Measurements from ENCODE around the gene RBM4B. TPM values are rescaled to one million over a fixed set of nuclear protein-coding genes. Genes with fewer than 3 reads are reported as not detected.

The RBM4B gene
- total RNA-seq, 2 donors from 2014 or later: 14.1 to 16.5 TPM

DNA sequence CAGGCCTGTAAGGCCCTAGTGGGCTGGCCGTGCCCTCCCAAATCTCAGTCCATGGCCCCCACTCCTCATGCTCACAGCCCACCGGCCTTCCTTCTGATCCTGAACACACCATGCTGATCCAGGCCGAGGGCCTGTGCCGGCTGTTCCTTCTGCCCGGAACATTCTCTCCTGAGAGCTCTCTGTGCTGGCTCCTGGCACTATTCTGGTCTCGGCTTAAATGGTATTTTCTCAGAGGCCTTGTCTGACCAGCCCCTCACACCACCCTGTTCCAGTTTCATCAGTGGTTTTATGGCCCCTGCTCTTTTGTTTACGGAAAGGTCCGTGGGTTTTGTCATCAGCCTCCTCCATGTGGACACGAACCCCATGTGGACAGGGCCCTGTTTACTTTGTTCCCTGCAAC is 29.3 kb upstream of the RBM4B start:
- Histone ChIP-seq H3K9ac (ENCODE audit: low read depth in 2 of 2, low read length in 2 of 2) (no peak overlapping the region), H3K4me3 (no peak overlapping the region), H3K4me1 (no peaks in the 10 kb centered on the region), H3K9me3 (no peaks in the 10 kb centered on the region), H3K36me3 (no peaks in the 10 kb centered on the region), H3K27me3 (no peaks in the 10 kb centered on the region), H3K27ac (no peak overlapping the region)
- intact Hi-C loops (cut with DNase I): no loop called here
- TF ChIP-seq, protein P1, sequence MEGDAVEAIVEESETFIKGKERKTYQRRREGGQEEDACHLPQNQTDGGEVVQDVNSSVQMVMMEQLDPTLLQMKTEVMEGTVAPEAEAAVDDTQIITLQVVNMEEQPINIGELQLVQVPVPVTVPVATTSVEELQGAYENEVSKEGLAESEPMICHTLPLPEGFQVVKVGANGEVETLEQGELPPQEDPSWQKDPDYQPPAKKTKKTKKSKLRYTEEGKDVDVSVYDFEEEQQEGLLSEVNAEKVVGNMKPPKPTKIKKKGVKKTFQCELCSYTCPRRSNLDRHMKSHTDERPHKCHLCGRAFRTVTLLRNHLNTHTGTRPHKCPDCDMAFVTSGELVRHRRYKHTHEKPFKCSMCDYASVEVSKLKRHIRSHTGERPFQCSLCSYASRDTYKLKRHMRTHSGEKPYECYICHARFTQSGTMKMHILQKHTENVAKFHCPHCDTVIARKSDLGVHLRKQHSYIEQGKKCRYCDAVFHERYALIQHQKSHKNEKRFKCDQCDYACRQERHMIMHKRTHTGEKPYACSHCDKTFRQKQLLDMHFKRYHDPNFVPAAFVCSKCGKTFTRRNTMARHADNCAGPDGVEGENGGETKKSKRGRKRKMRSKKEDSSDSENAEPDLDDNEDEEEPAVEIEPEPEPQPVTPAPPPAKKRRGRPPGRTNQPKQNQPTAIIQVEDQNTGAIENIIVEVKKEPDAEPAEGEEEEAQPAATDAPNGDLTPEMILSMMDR (IDR thresholded peaks at IDR 0.05): no peak
- DNase-seq: no peak

DNA sequence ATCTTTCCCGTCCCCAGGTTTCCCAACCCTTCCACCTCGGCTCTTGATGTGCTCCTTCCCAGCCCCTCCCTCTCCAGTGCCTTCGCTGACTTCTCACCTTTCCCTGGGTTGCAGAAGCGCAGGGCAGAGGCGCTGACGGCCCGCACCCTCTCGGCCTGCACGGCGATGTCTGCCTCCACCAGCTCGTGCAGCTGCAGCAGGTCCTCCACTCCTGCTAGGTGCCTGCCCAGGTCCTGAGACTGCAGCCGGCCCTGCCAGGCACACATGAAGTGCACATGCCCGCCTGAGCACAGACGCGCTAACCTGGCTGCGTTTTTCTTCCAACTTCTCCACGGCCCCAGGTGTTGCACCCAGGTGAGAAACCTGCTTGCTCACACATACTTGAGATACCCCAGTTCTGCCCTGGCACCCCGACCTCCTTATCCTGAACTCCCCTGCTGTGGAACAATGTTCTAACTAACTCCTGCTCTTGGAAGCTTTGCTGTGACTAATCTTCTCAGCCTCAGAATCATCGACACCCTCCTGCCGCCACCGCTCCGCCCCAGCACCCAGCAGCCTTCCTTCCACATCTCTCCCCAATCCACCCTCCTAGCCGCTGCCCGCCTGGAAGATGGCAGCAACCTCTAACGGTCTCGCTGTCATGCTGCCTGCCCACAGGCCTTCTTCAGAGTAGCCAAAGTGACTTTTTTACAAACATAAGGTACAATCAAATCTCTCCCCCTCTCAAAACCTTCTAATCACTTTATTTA is 28.1 kb upstream of the RBM4B start:
- TF ChIP-seq, protein P1 (IDR thresholded peaks at IDR 0.05): no peak
- no peak for DNase-seq
- no peak overlapping the region for H3K27ac ChIP-seq

DNA sequence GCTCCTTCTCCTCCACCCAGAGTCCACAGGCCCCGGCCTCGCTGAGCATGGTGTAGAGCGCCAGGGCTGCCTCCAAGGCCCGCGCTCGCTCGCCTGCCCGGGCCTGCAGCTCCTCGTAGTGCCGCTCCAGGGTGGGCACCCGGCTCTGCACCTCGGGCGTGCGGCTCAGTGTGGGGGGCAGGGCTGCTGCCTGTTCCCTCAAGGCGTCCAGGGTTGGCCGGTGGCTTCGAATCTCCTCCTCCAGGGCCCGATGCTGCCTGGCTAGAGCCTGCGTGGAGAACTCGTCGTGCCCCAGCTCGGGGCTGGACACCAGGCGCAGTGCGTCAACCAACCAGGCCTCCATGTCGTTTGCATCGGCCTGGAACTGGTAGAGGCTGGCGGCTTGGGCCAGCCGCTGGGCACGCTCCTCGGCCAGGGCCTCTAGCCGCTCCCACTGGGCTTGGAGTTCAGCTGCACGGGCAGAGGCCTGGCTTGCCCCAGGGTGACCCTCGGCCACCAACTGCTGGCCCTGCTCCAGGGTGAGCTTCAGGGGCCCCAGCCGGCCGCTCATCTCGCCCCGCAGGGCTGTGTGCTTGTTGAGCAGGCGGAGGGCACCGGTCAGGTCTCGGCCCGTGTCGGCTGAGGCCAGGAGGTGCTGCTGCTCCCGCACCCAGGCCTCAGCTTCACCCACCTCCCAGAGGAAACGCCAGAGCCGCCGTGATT is 27.1 kb upstream of the RBM4B start:
- DNase-seq: no peak
- Histone ChIP-seq H3K36me3 (no peaks in the 10 kb centered on the region), H3K27me3 (no peaks in the 10 kb centered on the region), H3K4me3 (no peak overlapping the region), H3K9me3 (no peaks in the 10 kb centered on the region), H3K4me1 (no peaks in the 10 kb centered on the region), H3K27ac (no peak overlapping the region), H3K9ac (ENCODE audit: low read depth in 2 of 2, low read length in 2 of 2) (no peak overlapping the region)
- intact Hi-C loops (cut with DNase I): no loop called here
- TF ChIP-seq, protein P1 (IDR thresholded peaks at IDR 0.05): no peak

More for the DNA sequence above, 28.1 kb upstream of the RBM4B start:
- no peak overlapping the region for H3K9ac ChIP-seq (ENCODE audit: low read depth in 2 of 2, low read length in 2 of 2)
- H3K9me3 ChIP-seq: no peaks in the 10 kb centered on the region
- H3K36me3 ChIP-seq: no peaks in the 10 kb centered on the region
- intact Hi-C loops (cut with DNase I): no loop called here
- no peaks in the 10 kb centered on the region for H3K4me1 ChIP-seq
- no peak overlapping the region for H3K4me3 ChIP-seq
- no peaks in the 10 kb centered on the region for H3K27me3 ChIP-seq

DNA sequence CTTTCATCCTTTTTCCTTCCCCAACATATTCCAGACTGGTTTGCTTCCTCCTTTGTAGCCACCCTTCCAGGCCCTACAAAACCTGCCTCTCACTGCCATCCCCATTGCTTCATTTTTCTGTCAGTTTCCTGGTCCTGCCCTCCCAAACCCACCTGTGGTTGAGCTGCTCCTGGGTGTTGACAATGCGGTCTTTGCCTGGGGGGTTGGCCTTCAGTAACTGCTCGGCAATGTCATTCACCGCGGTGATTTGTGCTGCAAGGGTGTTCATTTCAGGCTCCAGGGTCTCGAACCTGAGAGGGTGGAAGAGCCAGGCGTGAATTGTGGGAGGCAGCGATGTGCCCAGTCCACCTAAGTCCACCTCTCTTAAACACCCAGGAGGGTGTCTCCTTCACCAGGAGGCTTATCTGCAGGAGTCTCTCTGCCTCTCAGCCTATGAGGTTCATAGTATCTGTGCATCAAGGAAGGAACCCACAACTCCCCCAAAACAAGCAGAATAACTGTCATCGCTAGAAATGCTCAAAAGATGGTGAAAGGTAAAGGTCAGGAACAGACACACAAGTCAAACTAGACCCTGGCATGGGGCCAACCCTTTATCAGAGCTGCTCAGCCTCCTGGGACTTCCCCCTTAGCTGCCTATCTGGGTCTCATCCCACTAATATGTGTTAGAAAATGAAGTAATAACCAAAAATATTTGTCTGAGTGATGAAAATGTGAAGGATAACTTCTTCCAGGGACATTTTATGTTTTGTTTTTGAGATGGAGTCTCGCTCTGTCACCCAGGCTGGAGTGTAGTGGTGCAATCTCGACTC is 23.9 kb upstream of the RBM4B start:
- DNase-seq: peak; percentile 43
- H3K27me3 ChIP-seq: no peaks in the 10 kb centered on the region
- no peaks in the 10 kb centered on the region for H3K36me3 ChIP-seq
- no peak overlapping the region for H3K27ac ChIP-seq
- no peak overlapping the region for H3K9ac ChIP-seq (ENCODE audit: low read depth in 2 of 2, low read length in 2 of 2)
- H3K4me1 ChIP-seq: no peaks in the 10 kb centered on the region
- H3K9me3 ChIP-seq: no peaks in the 10 kb centered on the region
- intact Hi-C loops (cut with DNase I): no loop called here
- no peak overlapping the region for H3K4me3 ChIP-seq
- TF ChIP-seq, protein P1 (IDR thresholded peaks at IDR 0.05): no peak

DNA sequence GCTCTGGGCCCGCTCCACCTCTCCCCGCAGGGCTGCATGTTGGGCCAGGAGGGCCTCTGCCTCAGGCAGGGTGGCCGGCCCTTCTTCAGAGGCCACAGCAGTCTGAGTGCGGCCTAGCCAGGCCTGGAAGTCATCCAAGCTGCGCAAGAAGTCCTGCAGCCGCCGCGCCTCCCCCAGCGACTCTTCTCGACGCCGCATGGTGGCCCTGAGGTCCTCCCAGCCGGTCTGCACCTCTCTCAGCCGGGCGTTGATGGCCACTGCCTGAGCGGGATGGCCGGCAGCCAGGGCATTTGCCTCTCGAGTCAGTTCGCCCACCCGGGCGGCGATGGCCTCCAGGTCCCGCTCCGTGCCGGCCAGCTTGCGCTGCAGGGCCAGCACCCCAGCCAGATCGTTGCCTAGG is 23.1 kb upstream of the RBM4B start:
- no peaks in the 10 kb centered on the region for H3K9me3 ChIP-seq
- TF ChIP-seq, protein P1 (IDR thresholded peaks at IDR 0.05): no peak
- no peak for DNase-seq
- intact Hi-C loops (cut with DNase I): no loop called here
- no peak overlapping the region for H3K27ac ChIP-seq
- H3K36me3 ChIP-seq: no peaks in the 10 kb centered on the region
- H3K9ac ChIP-seq (ENCODE audit: low read depth in 2 of 2, low read length in 2 of 2): no peak overlapping the region
- H3K27me3 ChIP-seq: no peaks in the 10 kb centered on the region
- H3K4me3 ChIP-seq: no peak overlapping the region
- H3K4me1 ChIP-seq: no peaks in the 10 kb centered on the region
